Activated naive CD8-positive, alpha-beta T cell treated with anti-CD3 and anti-CD28 coated beads, Interleukin-2, amount 50 U/mL, for 24 hours (primary cell): ENCODE results near the gene SLPI.

Source experiments
- ATAC-seq: fragments of 150-1000 bp; cut with Tn5 transposase; one replicate; pipeline ENCODE4 v1.10.0; 2021
- DNase-seq: peaks from one replicate; pipeline ENCODE4 v3.0.0; 2021
- H3K27ac Mint-ChIP-seq: one replicate; pipeline ENCODE4 v1.8.0; 2021; ENCODE audit warnings: mild to moderate bottlenecking, mixed read lengths
- H3K27me3 Mint-ChIP-seq: one replicate; pipeline ENCODE4 v1.8.0; 2021; ENCODE audit warnings: mixed read lengths
- H3K36me3 Mint-ChIP-seq: one replicate; pipeline ENCODE4 v1.8.0; 2021; ENCODE audit warnings: low read depth, mixed read lengths
- H3K4me1 Mint-ChIP-seq: one replicate; pipeline ENCODE4 v1.8.0; 2021; ENCODE audit warnings: mixed read lengths
- H3K4me3 Mint-ChIP-seq: one replicate; pipeline ENCODE4 v1.8.0; 2021; ENCODE audit warnings: mild to moderate bottlenecking, moderate library complexity, mixed read lengths
- H3K9me3 Mint-ChIP-seq: one replicate; pipeline ENCODE4 v1.8.0; 2021; ENCODE audit warnings: mixed read lengths

The SLPI gene

DNA sequence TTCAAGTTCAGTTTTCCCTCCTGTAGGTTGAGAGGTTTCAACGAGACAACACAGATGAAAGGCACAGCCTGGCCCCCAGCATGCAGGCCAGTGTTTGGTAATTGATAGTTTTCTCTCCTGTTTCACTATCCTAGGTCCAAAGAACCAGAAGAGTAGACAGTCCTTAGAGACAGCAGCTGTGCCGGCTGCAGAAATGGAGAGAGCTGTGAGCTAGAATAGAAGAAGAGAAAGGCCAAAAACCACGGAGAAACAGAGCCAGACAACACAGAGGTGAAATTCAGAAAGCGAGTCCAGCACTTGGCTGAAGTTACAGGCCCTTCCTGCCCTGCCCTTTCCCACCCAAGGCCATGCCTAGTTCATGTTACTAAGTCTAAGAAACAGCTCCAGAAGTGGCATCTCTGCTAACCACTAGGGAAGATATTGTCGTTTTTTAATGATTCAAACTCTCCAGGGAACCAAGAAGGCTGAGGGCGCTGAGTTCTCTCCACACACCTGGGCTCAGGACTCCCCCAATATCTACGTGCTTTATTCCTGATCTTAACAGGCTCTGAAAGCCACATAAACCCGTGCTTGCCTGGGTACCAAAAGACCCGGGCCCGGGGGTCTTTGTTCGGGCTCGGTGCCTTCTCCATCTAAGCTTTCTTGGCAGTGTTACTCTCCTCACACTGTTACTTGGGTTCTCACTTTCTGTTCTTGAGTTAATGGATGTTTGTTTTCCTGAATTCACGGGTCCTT is 35.7 kb upstream of the SLPI start:
- Mint-ChIP-seq H3K27me3 (peaks cover 33% of the 10 kb centered on the region), H3K36me3 (no peaks in the 10 kb centered on the region), H3K4me1 (peaks cover 8% of the 10 kb centered on the region), H3K9me3 (no peaks in the 10 kb centered on the region), H3K4me3 (no peak overlapping the region), H3K27ac (no peak overlapping the region)
- ATAC-seq (no peak), DNase-seq (no peak)

DNA sequence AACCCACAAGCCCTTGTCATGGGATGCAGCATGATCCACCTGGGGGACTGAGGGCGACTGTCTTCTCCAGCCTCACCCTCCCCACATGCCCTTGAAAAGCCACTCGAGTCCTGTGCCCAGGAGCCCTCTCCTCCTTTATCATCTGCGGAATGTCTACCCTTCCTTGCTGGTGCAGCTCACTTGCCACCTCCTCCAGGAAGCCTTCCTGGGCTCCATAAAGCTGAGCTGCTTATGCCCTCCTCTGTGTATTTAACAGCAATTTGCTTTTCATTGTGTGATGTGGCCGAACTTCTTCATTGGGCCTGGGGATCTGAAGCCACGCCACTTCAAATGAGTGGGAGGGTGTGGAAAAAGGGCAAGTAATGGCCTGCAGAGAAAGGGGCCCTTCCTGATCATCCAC is 34.5 kb upstream of the SLPI start:
- H3K4me1 Mint-ChIP-seq: peaks cover 5% of the 10 kb centered on the region
- no peaks in the 10 kb centered on the region for H3K36me3 Mint-ChIP-seq
- H3K9me3 Mint-ChIP-seq: no peaks in the 10 kb centered on the region
- ATAC-seq (no peak), DNase-seq (no peak)
- no peak overlapping the region for H3K4me3 Mint-ChIP-seq
- peaks cover 28% of the 10 kb centered on the region for H3K27me3 Mint-ChIP-seq
- H3K27ac Mint-ChIP-seq: no peak overlapping the region

DNA sequence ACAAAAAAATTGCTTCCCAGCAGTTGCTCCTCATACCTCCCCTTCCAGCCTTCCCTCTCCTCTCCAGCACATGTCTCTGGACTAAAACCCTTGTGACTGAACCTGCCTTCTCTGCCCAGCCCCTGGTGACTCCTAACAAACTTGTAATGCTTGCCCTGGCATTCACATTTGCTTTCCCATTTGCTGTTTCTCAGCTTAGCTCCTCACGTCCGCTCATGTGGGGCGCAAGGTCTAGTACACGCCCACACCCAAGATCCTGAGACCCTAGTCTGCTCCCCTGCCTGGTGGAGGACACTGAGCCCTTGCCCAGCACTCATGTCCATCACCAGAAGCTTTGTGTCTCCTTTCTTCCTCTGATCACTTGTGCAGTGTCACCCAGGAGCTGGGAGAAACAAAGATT is 34.0 kb upstream of the SLPI start:
- H3K4me3 Mint-ChIP-seq: no peak overlapping the region
- H3K27me3 Mint-ChIP-seq: peaks cover 26% of the 10 kb centered on the region
- peaks cover 3% of the 10 kb centered on the region for H3K4me1 Mint-ChIP-seq
- DNase-seq (no peak), ATAC-seq (no peak)
- no peaks in the 10 kb centered on the region for H3K36me3 Mint-ChIP-seq
- H3K9me3 Mint-ChIP-seq: no peaks in the 10 kb centered on the region
- H3K27ac Mint-ChIP-seq: no peak overlapping the region

DNA sequence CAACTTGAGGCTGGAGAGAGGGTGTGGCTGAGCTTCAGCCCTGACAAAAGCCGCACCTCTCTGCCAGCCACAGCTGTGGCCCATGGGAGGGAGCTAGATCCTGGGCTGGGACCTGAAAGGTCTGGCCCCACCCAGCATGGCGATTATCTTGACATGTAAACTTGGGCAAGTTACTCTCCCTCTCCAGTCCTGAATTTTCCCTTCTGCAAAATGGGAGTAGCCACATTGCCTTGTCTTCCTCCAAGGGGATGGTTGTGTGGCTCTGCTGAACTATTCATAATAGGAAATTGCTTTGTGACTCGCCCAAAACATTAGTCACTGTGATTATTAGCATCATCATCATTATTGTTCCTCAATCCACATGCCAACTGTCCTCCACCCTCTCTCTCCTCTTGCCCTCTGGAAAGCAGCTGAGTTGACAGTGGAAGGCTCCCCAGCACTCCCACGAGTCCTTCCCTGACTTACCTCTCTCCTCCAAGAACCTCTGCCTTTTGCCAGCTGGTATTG is 29.2 kb upstream of the SLPI start:
- H3K4me1 Mint-ChIP-seq: no peaks in the 10 kb centered on the region
- no peaks in the 10 kb centered on the region for H3K36me3 Mint-ChIP-seq
- DNase-seq (no peak), ATAC-seq (no peak)
- H3K4me3 Mint-ChIP-seq: no peak overlapping the region
- H3K27me3 Mint-ChIP-seq: peaks cover 22% of the 10 kb centered on the region
- no peak overlapping the region for H3K27ac Mint-ChIP-seq
- H3K9me3 Mint-ChIP-seq: no peaks in the 10 kb centered on the region

DNA sequence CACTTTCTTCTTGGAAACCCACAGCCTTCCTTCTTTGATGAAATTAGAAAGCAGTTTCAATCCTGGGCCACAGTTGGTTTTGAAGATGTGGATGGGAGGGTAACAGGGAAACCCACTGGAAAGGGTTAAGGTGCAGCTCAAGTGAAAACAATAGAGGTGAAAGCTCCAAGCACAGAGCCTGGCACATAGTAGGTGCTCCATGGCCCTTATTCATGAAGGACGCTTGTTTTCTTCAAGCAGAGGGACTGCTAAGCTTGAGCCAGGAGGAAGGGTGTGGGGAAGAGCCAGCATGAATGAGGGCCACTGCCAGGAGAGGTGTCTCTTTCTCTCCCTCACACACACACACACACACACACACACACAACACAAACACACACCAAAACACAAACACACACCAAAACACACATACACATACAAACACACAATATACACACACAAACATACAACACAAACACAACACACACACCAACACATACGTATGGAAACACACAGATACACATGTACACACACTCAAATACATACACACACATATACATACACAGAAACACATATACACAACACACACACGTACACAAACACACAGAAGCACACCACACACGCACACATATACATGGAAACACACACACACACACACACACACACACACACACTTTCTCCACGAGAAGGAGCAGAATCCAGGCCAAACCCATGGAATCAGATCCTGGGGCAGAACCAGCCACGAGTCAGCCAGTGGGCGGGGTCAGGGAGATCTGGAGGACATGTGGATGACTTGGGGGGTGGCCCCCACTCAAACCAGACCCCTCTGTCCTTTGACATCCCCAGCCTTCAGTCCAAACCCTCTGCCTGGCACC is 28.6 kb upstream of the SLPI start:
- Mint-ChIP-seq H3K27ac (no peak overlapping the region), H3K27me3 (peaks cover 22% of the 10 kb centered on the region), H3K4me3 (no peak overlapping the region), H3K9me3 (no peaks in the 10 kb centered on the region), H3K4me1 (no peaks in the 10 kb centered on the region), H3K36me3 (no peaks in the 10 kb centered on the region)
- DNase-seq (no peak), ATAC-seq (no peak)

DNA sequence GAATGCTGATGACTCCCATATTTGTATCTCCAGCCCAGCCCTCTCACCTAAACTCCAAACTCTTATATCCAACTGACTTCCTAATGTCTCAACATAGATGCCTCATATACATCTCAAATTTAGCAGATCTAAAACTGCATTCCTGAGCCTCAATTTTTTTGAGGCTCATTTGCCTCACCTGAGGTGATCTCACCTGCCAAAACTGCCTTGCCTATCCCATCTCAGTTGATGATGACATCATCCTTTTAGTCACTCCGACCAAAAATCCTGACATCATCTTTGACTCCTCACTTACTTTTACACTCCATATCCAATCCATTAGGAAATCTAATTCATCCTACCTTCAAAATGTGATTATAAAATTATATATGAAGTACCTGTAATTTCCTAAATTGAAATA is 25.6 kb upstream of the SLPI start:
- H3K4me1 Mint-ChIP-seq: no peaks in the 10 kb centered on the region
- H3K27me3 Mint-ChIP-seq: peaks cover 30% of the 10 kb centered on the region
- DNase-seq (no peak), ATAC-seq (no peak)
- no peak overlapping the region for H3K4me3 Mint-ChIP-seq
- H3K36me3 Mint-ChIP-seq: no peaks in the 10 kb centered on the region
- no peak overlapping the region for H3K27ac Mint-ChIP-seq
- H3K9me3 Mint-ChIP-seq: no peaks in the 10 kb centered on the region

DNA sequence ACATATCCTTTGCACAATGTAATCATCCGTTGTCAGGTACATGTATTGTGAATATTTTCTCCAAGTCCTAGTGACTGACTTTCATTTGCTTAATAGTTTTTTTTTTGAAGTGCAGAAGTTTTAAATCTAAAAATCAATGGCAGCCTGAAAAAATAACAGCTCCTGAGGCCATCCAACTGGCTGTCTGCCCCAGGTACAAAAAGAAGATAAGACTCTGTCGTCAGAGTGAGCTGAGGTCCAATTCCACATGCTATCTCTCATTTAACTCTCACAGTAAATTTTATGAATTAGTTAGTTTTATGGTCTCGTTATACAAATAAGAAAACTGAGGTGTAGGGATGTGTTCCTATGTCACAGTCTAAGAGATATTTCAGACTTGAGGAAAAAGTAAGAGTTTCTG is 21.0 kb upstream of the SLPI start:
- Mint-ChIP-seq H3K9me3 (no peaks in the 10 kb centered on the region), H3K4me3 (no peak overlapping the region), H3K4me1 (no peaks in the 10 kb centered on the region), H3K36me3 (no peaks in the 10 kb centered on the region), H3K27me3 (peaks cover 33% of the 10 kb centered on the region), H3K27ac (no peak overlapping the region)
- ATAC-seq (no peak), DNase-seq (no peak)

DNA sequence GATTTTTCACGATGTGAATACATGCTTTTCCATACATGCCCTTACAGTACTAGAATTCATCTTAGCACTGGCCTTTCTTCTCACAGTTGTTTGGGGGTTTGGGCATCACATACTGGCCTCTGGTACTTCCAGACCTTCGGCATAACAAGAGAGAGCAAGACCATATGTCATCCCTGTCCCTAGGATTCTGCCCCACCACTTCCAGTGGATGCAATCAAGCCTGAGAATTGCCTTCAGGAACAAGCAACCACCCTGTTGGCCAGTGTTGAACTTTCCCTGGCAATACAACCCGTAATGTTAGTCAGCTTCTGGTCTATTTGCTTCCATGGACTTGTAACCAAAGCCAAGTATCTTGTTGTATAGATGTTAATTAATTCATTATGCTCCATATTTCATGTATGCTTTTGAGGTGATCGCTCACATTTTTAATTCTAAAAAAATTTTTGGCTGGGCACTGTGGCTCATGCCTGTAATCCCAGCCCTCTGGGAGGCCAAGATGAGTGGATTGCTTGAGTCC is 15.4 kb upstream of the SLPI start:
- no peak overlapping the region for H3K4me3 Mint-ChIP-seq
- no peak overlapping the region for H3K27ac Mint-ChIP-seq
- H3K4me1 Mint-ChIP-seq: no peaks in the 10 kb centered on the region
- no peaks in the 10 kb centered on the region for H3K9me3 Mint-ChIP-seq
- no peak for ATAC-seq
- peaks cover 29% of the 10 kb centered on the region for H3K27me3 Mint-ChIP-seq
- DNase-seq: no peak
- H3K36me3 Mint-ChIP-seq: no peaks in the 10 kb centered on the region

DNA sequence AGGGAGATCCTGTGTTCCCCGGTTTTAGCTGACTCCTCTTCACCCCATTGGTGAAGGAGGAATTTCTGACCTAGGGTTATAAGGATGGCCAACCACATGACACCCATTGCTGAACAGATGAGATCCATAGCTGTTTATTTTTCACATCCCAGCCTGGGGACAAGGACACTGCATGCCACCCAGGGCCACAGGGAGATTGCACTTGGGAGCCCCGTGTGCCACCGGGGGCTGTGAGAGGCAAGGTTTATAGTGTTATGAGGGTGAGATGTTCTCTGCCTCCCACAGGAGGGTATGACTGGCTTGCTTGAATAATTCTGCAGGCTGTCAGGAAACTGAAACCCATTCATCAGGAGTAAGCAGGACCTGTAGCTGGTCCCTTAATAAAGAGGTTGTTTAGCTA is 14.7 kb upstream of the SLPI start:
- no peaks in the 10 kb centered on the region for H3K9me3 Mint-ChIP-seq
- H3K27ac Mint-ChIP-seq: no peak overlapping the region
- H3K36me3 Mint-ChIP-seq: no peaks in the 10 kb centered on the region
- no peak overlapping the region for H3K4me3 Mint-ChIP-seq
- H3K27me3 Mint-ChIP-seq: peaks cover 26% of the 10 kb centered on the region
- no peak for DNase-seq
- ATAC-seq: no peak
- H3K4me1 Mint-ChIP-seq: no peaks in the 10 kb centered on the region

DNA sequence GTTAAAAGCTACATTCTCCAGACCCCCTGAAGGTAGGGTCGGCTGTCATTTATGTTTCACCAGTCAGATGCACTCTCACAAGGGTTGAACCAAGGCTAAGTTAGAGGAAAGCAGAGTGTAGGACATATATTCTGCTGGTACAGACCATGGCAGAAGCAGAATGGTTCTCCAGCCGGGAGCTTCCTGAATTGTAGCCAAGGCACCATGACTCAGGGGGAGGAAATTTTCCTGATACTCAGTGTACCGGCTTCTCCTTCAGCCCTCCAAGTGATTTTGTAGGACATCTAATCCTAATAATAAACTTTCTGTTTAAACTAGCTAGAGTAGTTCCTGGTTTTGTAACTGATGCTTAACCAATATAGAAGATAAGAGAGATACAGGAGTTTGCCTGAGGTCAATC is 14.2 kb upstream of the SLPI start:
- Mint-ChIP-seq H3K27me3 (peaks cover 24% of the 10 kb centered on the region), H3K27ac (no peak overlapping the region), H3K9me3 (no peaks in the 10 kb centered on the region), H3K4me3 (no peak overlapping the region), H3K36me3 (no peaks in the 10 kb centered on the region), H3K4me1 (no peaks in the 10 kb centered on the region)
- DNase-seq (no peak), ATAC-seq (no peak)

DNA sequence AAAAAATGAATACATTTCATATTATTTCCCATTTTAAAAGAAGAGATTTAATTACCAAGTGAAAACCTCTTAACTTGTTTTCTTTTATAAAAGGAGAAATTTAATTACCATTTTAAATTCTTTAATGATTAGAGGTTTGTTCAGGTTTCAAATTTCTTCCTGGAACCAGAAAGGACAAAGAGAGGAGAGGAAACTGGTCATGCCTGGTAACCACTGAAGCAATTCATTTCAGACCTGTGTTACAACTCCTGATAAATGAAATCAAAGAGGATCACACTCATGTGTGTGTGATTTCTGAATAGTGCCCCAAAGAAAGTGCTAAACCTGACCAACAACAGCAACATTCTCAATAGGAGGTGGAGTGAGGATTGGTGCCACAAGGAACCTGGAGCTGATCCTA is 12.6 kb upstream of the SLPI start:
- H3K4me1 Mint-ChIP-seq: no peaks in the 10 kb centered on the region
- H3K36me3 Mint-ChIP-seq: no peaks in the 10 kb centered on the region
- H3K4me3 Mint-ChIP-seq: no peak overlapping the region
- ATAC-seq (no peak), DNase-seq (no peak)
- H3K9me3 Mint-ChIP-seq: no peaks in the 10 kb centered on the region
- H3K27me3 Mint-ChIP-seq: peaks cover 28% of the 10 kb centered on the region
- no peak overlapping the region for H3K27ac Mint-ChIP-seq

DNA sequence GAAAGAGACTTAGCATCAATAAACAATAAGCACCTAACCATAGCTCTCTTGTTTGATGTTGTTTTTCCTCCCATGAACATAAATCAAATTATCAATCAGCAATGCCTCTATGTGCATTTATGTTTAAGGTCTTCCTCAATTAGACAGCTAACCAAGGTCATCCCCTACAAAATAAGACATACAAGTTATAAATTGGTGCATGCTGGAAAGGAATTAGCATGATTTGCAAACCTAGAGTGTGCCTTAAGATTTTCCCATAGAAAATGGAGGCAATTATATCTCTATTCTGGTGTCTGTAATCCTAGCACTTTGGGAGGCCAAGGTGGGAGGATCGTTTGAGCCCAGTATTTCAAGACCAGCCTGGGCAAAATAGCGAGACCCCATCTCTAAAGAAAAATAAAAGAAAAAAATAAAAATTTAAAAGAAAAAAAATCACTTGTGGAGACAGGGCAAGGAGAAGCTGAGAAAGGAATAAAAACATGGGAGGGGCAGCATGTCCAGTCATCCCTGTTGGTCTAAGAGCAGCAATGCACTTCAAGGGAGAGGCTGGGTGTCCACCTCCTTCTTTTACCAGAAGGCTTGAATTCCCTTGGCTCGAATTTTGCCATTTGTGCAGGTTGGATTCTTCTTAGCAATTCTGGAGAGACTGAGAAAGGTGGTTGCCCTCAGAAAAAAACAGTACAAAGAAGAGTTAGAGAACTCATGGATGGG is 9.3 kb upstream of the SLPI start:
- H3K4me3 Mint-ChIP-seq: no peak overlapping the region
- no peaks in the 10 kb centered on the region for H3K4me1 Mint-ChIP-seq
- ATAC-seq (no peak), DNase-seq (no peak)
- H3K9me3 Mint-ChIP-seq: no peaks in the 10 kb centered on the region
- no peaks in the 10 kb centered on the region for H3K36me3 Mint-ChIP-seq
- H3K27me3 Mint-ChIP-seq: peaks cover 25% of the 10 kb centered on the region
- H3K27ac Mint-ChIP-seq: no peak overlapping the region

DNA sequence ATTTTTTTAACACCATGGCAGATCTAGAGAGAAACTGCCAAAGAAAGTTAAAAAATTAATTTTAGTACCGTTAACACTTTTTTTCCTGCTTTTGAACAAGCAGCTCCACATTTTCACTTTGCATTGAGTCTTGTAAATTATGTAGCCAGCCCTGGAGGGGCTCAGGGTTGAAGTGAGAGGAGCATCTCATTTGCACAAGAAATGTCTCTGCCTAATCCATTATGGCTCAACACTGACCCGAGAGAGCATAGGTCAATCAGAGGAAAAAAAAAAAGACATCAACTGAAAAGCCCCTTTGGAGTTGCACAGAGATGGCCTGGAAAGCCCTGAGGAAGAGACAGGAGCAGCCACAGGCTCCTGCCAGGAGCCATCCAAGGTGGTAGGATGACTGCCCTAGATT is 4.3 kb upstream of the SLPI start:
- ATAC-seq: no peak
- no peak for DNase-seq
- Mint-ChIP-seq H3K27ac (no peak overlapping the region), H3K4me1 (no peaks in the 10 kb centered on the region), H3K36me3 (no peaks in the 10 kb centered on the region), H3K4me3 (no peak overlapping the region), H3K27me3 (peaks cover 23% of the 10 kb centered on the region), H3K9me3 (no peaks in the 10 kb centered on the region)

DNA sequence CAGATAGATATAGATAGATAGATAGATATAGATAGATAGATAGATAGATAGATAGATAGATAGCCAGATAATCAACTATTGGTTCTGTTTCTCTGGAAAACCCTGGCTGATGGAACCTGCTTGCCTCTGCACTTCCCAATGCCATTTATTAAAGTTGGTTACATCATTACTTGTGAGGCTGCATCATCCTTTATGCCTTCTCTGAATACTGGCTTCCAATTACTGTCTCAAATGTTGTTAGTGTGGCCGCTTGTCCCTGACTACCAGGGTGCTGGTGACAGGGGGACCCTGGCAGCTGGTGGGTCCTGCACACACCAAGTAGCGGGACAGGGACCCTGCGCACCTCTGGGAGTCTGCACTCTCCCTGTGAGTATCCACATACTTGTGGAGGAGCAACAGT is 3.9 kb upstream of the SLPI start:
- ATAC-seq (no peak), DNase-seq (no peak)
- Mint-ChIP-seq H3K4me3 (no peak overlapping the region), H3K36me3 (no peaks in the 10 kb centered on the region), H3K27ac (no peak overlapping the region), H3K27me3 (peaks cover 23% of the 10 kb centered on the region), H3K9me3 (no peaks in the 10 kb centered on the region), H3K4me1 (no peaks in the 10 kb centered on the region)

DNA sequence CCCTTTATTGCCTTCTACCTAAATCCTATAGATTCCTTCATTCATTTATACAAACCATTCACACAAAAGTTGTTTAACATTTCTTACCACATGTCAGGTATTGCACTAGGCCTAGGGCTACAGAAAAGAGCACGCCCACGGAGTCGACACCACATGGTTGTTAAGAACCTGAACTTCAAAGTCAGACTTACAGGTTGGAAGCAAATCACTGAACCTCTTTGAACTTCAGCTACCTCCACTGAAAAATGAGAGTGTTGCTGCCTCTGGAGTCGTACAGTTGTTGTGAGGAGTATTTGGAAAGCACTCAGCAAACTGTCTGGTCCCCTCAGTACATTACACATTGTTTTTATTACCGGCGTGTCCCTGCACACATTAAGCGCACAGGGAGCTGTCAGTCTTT is 3.3 kb upstream of the SLPI start:
- peaks cover 21% of the 10 kb centered on the region for H3K27me3 Mint-ChIP-seq
- H3K27ac Mint-ChIP-seq: no peak overlapping the region
- DNase-seq (no peak), ATAC-seq (no peak)
- H3K4me3 Mint-ChIP-seq: no peak overlapping the region
- H3K36me3 Mint-ChIP-seq: no peaks in the 10 kb centered on the region
- H3K4me1 Mint-ChIP-seq: no peaks in the 10 kb centered on the region
- no peaks in the 10 kb centered on the region for H3K9me3 Mint-ChIP-seq
